HepG2 (cell line): ENCODE data around the gene ZSWIM5. TPM values are rescaled to one million over a fixed set of nuclear protein-coding genes. Genes with fewer than 3 reads are reported as not detected.

Experiments
- AGO2 ChIP-seq: fragments of 200-400 bp; formaldehyde crosslinking; optimal IDR thresholded peaks from 2 replicates; pipeline ENCODE3; 2017; ENCODE audit warnings: mild to moderate bottlenecking, low read depth, low read length, moderate library complexity
- MXI1 ChIP-seq: IDR thresholded peaks from 3 replicates; pipeline ENCODE4 v1.6.1; 2012; ENCODE audit warnings: low read depth, low read length, inconsistent platforms, borderline replicate concordance
- ZNF24 ChIP-seq: fragments of 450-650 bp; IDR thresholded peaks from 2 replicates; pipeline ENCODE4 v1.6.1; 2017; ENCODE audit warnings: antibody characterized with exemption, mild to moderate bottlenecking
- ZNF83 ChIP-seq: sonication (generic); formaldehyde crosslinking; IDR thresholded peaks from 2 replicates; pipeline ENCODE4 v1.4.0; 2020; ENCODE audit warnings: missing genetic modification reagents, mild to moderate bottlenecking, borderline replicate concordance
- ZSCAN9 ChIP-seq: IDR thresholded peaks from 2 replicates; pipeline ENCODE4 v1.6.1; 2016; ENCODE audit warnings: borderline replicate concordance
- polyA plus RNA-seq, 8 experiments: library from polyadenylated mRNA; depleted of rRNA in 3 of 8; stranded (reverse) in 7 of 8; unstranded in 1 of 8; fragments of >200 nt; fragmentation: Illumina TruSeq in 4 of 8; extraction: Trizol in 4 of 8; gene quantifications; 2 replicates each; pipeline versions ENCODE4 v1.2.1 to v1.2.3, GENCODE V29; 2011 to 2016; ENCODE audit warnings: low read depth in 4 of 8, missing spikeins in 1 of 8, mixed read lengths in 1 of 8; ENCODE audit not compliant: insufficient read depth in 1 of 8
- total RNA-seq, 5 experiments: library from RNA; depleted of rRNA; stranded (reverse); fragments of >200 nt; fragmentation: Illumina TruSeq; extraction: Trizol; gene quantifications; 2 replicates each; pipeline ENCODE4 v1.2.3, GENCODE V29; 2016; ENCODE audit warnings: low read depth in 1 of 5
- TF ChIP-seq, protein P1 (sequence below): sonication (generic); formaldehyde crosslinking; IDR thresholded peaks from 2 replicates; pipeline ENCODE4 v1.9.0; 2021; ENCODE audit warnings: mild to moderate bottlenecking, missing genetic modification reagents
- TF ChIP-seq, protein P2 (sequence below): IDR thresholded peaks from 2 replicates; pipeline ENCODE4 v1.6.1; 2016; ENCODE audit warnings: low read depth, control low read depth
- TF ChIP-seq, protein P3 (sequence below): sonication (generic); formaldehyde crosslinking; IDR thresholded peaks from 2 replicates; pipeline ENCODE4 v1.4.0; 2020; ENCODE audit warnings: missing genetic modification reagents, mild to moderate bottlenecking, borderline replicate concordance
- TF ChIP-seq, protein P4 (sequence below): IDR thresholded peaks from 2 replicates; pipeline ENCODE4 v1.6.1; 2016; ENCODE audit warnings: low read depth, missing genetic modification reagents, missing compliant biosample characterization
- TF ChIP-seq, protein P5 (sequence below): sonication (generic); formaldehyde crosslinking; IDR thresholded peaks from 2 replicates; pipeline ENCODE4 v1.4.0; 2020; ENCODE audit warnings: missing genetic modification reagents
- TF ChIP-seq, protein P6 (sequence below): sonication (generic); formaldehyde crosslinking; IDR thresholded peaks from 2 replicates; pipeline ENCODE4 v1.4.0; 2020; ENCODE audit warnings: missing genetic modification reagents, borderline replicate concordance

The ZSWIM5 gene
- total and polyA plus RNA-seq, 2 of the 13 experiments (the other 11 are each of a cell fraction or from before 2014, with no cell fraction given), result 11.0 to 20.6 TPM

DNA sequence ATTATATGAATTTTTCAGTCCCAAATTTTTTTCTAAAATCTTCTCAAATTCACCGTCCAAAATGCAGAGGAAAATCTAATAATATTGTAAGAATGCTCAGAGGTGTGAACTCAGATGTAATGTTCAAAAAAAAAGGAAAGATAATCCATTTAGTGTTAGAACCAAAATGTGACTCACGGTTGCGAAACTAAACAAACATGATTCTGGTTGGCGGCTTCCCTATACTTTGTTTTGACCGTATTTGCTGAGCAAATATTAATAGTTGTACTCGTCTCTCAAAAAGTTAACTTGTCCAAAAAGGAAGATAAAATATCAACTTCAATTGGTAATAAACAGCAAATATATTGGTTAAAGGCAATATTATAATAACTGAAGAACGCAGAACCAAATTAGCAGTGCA lies 34.4 kb downstream of the ZSWIM5 start (continued):
- TF ChIP-seq, protein P1, sequence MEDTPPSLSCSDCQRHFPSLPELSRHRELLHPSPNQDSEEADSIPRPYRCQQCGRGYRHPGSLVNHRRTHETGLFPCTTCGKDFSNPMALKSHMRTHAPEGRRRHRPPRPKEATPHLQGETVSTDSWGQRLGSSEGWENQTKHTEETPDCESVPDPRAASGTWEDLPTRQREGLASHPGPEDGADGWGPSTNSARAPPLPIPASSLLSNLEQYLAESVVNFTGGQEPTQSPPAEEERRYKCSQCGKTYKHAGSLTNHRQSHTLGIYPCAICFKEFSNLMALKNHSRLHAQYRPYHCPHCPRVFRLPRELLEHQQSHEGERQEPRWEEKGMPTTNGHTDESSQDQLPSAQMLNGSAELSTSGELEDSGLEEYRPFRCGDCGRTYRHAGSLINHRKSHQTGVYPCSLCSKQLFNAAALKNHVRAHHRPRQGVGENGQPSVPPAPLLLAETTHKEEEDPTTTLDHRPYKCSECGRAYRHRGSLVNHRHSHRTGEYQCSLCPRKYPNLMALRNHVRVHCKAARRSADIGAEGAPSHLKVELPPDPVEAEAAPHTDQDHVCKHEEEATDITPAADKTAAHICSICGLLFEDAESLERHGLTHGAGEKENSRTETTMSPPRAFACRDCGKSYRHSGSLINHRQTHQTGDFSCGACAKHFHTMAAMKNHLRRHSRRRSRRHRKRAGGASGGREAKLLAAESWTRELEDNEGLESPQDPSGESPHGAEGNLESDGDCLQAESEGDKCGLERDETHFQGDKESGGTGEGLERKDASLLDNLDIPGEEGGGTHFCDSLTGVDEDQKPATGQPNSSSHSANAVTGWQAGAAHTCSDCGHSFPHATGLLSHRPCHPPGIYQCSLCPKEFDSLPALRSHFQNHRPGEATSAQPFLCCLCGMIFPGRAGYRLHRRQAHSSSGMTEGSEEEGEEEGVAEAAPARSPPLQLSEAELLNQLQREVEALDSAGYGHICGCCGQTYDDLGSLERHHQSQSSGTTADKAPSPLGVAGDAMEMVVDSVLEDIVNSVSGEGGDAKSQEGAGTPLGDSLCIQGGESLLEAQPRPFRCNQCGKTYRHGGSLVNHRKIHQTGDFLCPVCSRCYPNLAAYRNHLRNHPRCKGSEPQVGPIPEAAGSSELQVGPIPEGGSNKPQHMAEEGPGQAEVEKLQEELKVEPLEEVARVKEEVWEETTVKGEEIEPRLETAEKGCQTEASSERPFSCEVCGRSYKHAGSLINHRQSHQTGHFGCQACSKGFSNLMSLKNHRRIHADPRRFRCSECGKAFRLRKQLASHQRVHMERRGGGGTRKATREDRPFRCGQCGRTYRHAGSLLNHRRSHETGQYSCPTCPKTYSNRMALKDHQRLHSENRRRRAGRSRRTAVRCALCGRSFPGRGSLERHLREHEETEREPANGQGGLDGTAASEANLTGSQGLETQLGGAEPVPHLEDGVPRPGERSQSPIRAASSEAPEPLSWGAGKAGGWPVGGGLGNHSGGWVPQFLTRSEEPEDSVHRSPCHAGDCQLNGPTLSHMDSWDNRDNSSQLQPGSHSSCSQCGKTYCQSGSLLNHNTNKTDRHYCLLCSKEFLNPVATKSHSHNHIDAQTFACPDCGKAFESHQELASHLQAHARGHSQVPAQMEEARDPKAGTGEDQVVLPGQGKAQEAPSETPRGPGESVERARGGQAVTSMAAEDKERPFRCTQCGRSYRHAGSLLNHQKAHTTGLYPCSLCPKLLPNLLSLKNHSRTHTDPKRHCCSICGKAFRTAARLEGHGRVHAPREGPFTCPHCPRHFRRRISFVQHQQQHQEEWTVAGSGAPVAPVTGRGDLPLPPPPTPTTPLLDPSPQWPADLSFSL, result no peak
- TF ChIP-seq ZNF83 (CRISPR knock-in tag) (no peak), MXI1 (no peak; the same call in 2 of the 3 replicates), AGO2 (no peak), ZSCAN9 (CRISPR knock-in tag) (peak; percentile 82; the same call in 1 of the 2 replicates), ZNF24 (no peak)
- TF ChIP-seq, protein P2, sequence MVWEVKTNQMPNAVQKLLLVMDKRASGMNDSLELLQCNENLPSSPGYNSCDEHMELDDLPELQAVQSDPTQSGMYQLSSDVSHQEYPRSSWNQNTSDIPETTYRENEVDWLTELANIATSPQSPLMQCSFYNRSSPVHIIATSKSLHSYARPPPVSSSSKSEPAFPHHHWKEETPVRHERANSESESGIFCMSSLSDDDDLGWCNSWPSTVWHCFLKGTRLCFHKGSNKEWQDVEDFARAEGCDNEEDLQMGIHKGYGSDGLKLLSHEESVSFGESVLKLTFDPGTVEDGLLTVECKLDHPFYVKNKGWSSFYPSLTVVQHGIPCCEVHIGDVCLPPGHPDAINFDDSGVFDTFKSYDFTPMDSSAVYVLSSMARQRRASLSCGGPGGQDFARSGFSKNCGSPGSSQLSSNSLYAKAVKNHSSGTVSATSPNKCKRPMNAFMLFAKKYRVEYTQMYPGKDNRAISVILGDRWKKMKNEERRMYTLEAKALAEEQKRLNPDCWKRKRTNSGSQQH (CRISPR knock-in tag), result no peak
- TF ChIP-seq, protein P3, sequence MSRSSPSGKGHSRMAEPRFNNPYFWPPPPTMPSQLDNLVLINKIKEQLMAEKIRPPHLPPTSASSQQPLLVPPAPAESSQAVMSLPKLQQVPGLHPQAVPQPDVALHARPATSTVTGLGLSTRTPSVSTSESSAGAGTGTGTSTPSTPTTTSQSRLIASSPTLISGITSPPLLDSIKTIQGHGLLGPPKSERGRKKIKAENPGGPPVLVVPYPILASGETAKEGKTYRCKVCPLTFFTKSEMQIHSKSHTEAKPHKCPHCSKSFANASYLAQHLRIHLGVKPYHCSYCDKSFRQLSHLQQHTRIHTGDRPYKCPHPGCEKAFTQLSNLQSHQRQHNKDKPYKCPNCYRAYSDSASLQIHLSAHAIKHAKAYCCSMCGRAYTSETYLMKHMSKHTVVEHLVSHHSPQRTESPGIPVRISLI (CRISPR knock-in tag), result peak; percentile 95
- TF ChIP-seq, protein P4, sequence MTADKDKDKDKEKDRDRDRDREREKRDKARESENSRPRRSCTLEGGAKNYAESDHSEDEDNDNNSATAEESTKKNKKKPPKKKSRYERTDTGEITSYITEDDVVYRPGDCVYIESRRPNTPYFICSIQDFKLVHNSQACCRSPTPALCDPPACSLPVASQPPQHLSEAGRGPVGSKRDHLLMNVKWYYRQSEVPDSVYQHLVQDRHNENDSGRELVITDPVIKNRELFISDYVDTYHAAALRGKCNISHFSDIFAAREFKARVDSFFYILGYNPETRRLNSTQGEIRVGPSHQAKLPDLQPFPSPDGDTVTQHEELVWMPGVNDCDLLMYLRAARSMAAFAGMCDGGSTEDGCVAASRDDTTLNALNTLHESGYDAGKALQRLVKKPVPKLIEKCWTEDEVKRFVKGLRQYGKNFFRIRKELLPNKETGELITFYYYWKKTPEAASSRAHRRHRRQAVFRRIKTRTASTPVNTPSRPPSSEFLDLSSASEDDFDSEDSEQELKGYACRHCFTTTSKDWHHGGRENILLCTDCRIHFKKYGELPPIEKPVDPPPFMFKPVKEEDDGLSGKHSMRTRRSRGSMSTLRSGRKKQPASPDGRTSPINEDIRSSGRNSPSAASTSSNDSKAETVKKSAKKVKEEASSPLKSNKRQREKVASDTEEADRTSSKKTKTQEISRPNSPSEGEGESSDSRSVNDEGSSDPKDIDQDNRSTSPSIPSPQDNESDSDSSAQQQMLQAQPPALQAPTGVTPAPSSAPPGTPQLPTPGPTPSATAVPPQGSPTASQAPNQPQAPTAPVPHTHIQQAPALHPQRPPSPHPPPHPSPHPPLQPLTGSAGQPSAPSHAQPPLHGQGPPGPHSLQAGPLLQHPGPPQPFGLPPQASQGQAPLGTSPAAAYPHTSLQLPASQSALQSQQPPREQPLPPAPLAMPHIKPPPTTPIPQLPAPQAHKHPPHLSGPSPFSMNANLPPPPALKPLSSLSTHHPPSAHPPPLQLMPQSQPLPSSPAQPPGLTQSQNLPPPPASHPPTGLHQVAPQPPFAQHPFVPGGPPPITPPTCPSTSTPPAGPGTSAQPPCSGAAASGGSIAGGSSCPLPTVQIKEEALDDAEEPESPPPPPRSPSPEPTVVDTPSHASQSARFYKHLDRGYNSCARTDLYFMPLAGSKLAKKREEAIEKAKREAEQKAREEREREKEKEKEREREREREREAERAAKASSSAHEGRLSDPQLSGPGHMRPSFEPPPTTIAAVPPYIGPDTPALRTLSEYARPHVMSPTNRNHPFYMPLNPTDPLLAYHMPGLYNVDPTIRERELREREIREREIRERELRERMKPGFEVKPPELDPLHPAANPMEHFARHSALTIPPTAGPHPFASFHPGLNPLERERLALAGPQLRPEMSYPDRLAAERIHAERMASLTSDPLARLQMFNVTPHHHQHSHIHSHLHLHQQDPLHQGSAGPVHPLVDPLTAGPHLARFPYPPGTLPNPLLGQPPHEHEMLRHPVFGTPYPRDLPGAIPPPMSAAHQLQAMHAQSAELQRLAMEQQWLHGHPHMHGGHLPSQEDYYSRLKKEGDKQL, result peak; percentile 97
- TF ChIP-seq, protein P5, sequence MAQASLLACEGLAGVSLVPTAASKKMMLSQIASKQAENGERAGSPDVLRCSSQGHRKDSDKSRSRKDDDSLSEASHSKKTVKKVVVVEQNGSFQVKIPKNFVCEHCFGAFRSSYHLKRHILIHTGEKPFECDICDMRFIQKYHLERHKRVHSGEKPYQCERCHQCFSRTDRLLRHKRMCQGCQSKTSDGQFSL (CRISPR knock-in tag), result no peak
- TF ChIP-seq, protein P6, sequence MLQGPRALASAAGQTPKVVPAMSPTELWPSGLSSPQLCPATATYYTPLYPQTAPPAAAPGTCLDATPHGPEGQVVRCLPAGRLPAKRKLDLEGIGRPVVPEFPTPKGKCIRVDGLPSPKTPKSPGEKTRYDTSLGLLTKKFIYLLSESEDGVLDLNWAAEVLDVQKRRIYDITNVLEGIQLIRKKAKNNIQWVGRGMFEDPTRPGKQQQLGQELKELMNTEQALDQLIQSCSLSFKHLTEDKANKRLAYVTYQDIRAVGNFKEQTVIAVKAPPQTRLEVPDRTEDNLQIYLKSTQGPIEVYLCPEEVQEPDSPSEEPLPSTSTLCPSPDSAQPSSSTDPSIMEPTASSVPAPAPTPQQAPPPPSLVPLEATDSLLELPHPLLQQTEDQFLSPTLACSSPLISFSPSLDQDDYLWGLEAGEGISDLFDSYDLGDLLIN (CRISPR knock-in tag), result no peak
